Measurements from ENCODE around the gene AVP. TPM values are rescaled to one million over a fixed set of nuclear protein-coding genes. Genes with fewer than 3 reads are reported as not detected.
"Not testable (repeated sequence)": the region's sequence is repeated elsewhere in the genome, so short reads cannot be mapped to it uniquely, and the experiment has no call there.

AVP gene
- total RNA-seq, 2 donors from 2014 or later, result not detected

GRCh38 chr20:3121271-3121911 lies 36.9 kb upstream of the AVP start:
- no peaks in the 10 kb centered on the region for H3K27me3 Mint-ChIP-seq
- peaks cover 8 to 9% of the 10 kb centered on the region in 2 donors for H3K4me1 Mint-ChIP-seq (ENCODE audit: low read depth in 2 of 2)
- no peak for DNase-seq (ENCODE audit: low spot score)
- H3K27ac Mint-ChIP-seq, result no peak overlapping the region
- no peak overlapping the region for H3K4me3 Mint-ChIP-seq
- no peaks in the 10 kb centered on the region for H3K9me3 Mint-ChIP-seq
- no peak for ATAC-seq
- H3K36me3 Mint-ChIP-seq, result peaks cover 11% of the 10 kb centered on the region

DNA sequence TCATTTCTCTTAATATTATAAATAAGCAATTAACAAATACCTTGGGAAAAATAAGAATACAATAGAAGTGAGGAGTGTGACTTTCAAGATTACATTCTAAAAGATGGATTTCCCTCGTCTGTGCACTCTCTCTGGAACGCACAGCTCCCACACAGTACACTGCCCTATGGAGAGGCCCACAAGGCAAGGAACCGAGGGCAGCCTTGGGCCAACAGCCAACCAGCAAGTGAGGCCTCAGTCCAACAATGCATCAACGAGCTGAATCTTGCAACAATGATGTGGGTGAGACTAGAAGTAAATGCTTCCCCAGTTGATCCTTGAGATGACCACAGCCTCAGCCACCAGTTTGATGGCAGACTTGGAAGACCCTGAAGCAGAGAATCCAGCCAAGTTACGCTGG lies 34.5 kb upstream of the AVP start:
- Mint-ChIP-seq H3K27ac (no peak overlapping the region), H3K36me3 (peaks cover 11% of the 10 kb centered on the region), H3K4me3 (no peak overlapping the region), H3K27me3 (no peaks in the 10 kb centered on the region), H3K4me1 (ENCODE audit: low read depth in 2 of 2) (peaks cover 8 to 9% of the 10 kb centered on the region in 2 donors), H3K9me3 (no peaks in the 10 kb centered on the region)
- DNase-seq (ENCODE audit: low spot score), result no peak
- no peak for ATAC-seq

DNA sequence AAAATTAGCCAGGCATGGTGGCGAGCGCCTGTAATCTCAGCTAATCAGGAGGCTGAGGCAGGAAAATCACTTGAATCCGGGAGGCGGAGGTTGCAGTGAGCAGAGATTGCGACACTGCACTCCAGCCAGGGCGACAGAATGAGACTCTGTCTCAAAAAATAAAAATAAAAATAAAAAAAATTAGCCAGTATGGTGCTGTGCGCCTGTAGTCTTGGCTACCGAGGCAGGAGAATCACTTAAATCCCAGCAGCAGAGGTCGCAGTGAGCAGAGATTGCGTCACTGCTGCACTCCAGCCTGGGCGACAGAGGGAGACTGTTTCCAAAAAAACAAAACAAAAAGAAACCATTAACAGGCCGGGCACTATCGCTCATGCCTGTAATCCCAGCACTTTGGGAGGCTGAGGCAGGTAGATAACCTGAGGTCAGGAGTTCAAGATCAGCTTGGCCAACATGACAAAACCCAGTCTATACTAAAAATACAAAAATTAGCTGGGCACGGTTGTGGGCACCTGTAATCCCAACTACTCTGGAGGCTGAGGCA lies 33.4 kb upstream of the AVP start:
- H3K4me1 Mint-ChIP-seq (ENCODE audit: low read depth in 2 of 2); H3K27me3 Mint-ChIP-seq; H3K27ac Mint-ChIP-seq; H3K4me3 Mint-ChIP-seq; H3K36me3 Mint-ChIP-seq; ATAC-seq; DNase-seq (ENCODE audit: low spot score); H3K9me3 Mint-ChIP-seq: not testable (repeated sequence)

DNA sequence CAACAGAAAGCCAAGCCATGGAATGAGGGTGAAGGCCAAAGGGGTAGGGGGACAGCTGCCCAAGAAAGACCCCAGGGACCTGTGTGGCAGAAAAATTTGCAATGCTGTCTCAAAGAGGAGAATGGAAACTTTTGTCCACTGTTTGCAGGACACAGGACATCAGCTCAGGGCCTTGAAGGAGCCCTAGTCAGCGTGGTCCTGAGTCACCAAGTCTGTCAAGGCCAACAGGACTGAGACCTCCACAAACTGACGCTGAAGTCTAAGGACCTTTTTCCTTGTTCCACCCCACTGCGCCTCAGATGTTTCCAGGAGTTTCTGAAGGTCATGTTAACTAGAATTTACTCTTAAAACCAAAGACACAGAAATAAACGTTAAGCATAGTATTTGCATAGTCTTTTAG lies 31.8 kb upstream of the AVP start:
- Mint-ChIP-seq H3K36me3 (peaks cover 6% of the 10 kb centered on the region), H3K27ac (no peak overlapping the region), H3K4me3 (no peak overlapping the region), H3K4me1 (ENCODE audit: low read depth in 2 of 2) (peaks cover 5 to 7% of the 10 kb centered on the region in 2 donors), H3K27me3 (no peaks in the 10 kb centered on the region), H3K9me3 (no peaks in the 10 kb centered on the region)
- no peak for DNase-seq (ENCODE audit: low spot score)
- no peak for ATAC-seq

- no peak overlapping the region for H3K27ac Mint-ChIP-seq
- ATAC-seq, result peak in 1 of 2 donors; percentile 38
- no peak overlapping the region for H3K4me3 Mint-ChIP-seq
Observed at GRCh38 chr20:3115190-3116107, 30.9 kb upstream of the AVP start.

DNA sequence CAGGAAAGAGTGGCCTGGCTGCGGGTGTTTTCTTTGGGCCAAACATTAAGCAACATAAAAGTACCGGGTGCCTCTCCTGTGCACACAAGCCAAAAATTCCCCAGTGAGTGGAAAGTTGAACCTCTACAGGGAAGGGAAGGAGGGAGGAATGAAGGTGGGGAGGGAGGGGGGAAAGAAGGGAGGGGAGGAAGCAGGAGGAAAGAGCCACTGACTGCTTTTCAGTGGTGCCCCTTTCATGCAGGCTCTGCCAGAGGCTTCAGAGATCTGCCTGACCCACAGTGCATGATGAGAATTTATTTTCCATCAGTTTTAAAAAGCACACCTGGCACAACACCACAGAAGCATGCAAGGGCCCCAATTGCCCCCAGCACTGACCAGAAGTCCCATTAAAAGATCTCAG lies 27.5 kb upstream of the AVP start:
- Mint-ChIP-seq H3K4me3 (no peak overlapping the region), H3K27me3 (no peaks in the 10 kb centered on the region), H3K36me3 (no peaks in the 10 kb centered on the region), H3K4me1 (ENCODE audit: low read depth in 2 of 2) (peaks cover 0 to 8% of the 10 kb centered on the region in 2 donors), H3K9me3 (no peaks in the 10 kb centered on the region), H3K27ac (no peak overlapping the region)
- ATAC-seq (no peak), DNase-seq (ENCODE audit: low spot score) (no peak)

More at GRCh38 chr20:3115190-3116107, 30.9 kb upstream of the AVP start:
- no peaks in the 10 kb centered on the region for H3K36me3 Mint-ChIP-seq
- no peaks in the 10 kb centered on the region for H3K9me3 Mint-ChIP-seq
- H3K27me3 Mint-ChIP-seq, result no peaks in the 10 kb centered on the region
- DNase-seq (ENCODE audit: low spot score), result no peak
- H3K4me1 Mint-ChIP-seq (ENCODE audit: low read depth in 2 of 2), result peaks cover 0 to 8% of the 10 kb centered on the region in 2 donors

DNA sequence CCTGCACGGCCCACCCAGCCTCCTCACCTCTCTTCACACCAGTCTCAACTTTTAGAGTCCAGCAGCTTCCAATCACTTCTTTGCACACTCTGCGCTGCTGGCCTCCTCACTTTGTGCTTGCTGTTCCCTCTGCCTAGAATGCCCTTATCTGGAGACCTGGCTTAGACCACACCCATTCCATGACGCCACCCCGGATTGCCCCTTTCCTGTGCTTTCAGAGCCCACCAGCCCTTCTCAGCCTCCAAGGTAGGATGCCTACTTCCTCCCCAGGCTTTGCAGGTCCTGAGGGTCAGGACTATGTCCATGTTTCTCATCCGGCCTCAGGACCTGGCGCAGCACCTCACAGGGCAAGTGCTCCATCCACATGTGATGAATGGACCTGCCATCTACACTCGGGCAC lies 27.0 kb upstream of the AVP start:
- Mint-ChIP-seq H3K36me3 (no peaks in the 10 kb centered on the region), H3K4me1 (ENCODE audit: low read depth in 2 of 2) (peaks cover 0 to 8% of the 10 kb centered on the region in 2 donors), H3K4me3 (no peak overlapping the region), H3K27ac (no peak overlapping the region), H3K27me3 (no peaks in the 10 kb centered on the region), H3K9me3 (no peaks in the 10 kb centered on the region)
- DNase-seq (ENCODE audit: low spot score) (no peak), ATAC-seq (no peak)

DNA sequence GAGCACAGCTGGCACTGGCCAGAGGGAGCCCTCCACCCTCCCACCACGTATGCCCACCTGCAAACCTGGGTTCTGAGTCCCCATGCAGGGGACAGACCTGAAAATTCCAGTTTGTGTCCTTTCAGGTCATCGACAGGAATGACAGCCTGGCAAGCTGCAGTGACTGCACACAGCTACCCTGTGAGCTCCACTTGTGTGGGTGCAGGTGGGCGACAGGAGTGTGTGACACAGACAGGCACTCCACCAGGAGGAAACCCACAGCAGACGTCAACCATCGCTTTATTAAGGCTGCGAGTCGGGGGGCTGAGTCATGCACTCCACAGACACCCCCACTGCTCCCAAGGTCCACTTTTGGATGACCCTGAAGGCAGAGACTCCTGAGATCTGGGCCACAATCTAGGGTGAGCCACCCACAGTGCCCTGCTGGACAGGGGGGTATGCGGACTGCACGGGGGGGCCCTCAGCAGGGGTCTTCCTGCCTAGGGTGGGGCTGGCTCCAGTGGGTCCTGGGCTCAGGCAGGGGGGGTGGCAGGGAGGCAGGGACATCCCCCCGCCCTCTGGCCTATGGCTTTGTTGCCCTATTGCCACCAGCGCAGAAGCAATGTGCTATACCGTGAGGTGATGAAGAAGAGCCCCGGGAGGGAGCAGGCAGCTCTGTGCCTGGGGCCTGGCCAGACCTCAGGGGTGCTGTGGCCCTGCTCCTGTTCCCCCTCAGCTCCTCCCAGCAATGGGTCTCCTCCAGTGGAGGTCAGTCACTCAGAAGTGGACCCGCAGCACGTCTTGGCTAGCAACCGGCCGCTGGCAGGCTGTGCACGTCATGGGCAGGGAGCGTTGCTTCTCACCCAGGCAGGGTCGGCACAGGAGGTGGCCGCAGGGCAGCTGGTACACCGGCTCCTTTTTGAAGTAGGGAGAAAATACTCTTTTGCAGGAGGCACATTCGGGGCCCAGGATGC lies 25.1 kb upstream of the AVP start:
- no peak overlapping the region for H3K4me3 Mint-ChIP-seq
- ATAC-seq, result peak in 1 of 2 donors; percentile 20
- H3K36me3 Mint-ChIP-seq, result no peaks in the 10 kb centered on the region
- H3K27ac Mint-ChIP-seq, result no peak overlapping the region
- peaks cover 0 to 8% of the 10 kb centered on the region in 2 donors for H3K4me1 Mint-ChIP-seq (ENCODE audit: low read depth in 2 of 2)
- no peaks in the 10 kb centered on the region for H3K9me3 Mint-ChIP-seq
- DNase-seq (ENCODE audit: low spot score), result no peak
- no peaks in the 10 kb centered on the region for H3K27me3 Mint-ChIP-seq

GRCh38 chr20:3107464-3108025 lies 23.0 kb upstream of the AVP start:
- H3K4me1 Mint-ChIP-seq (ENCODE audit: low read depth in 2 of 2), result peaks cover 7 to 12% of the 10 kb centered on the region in 2 donors
- H3K27ac Mint-ChIP-seq, result no peak overlapping the region
- DNase-seq (ENCODE audit: low spot score) (no peak), ATAC-seq (no peak)
- no peak overlapping the region for H3K4me3 Mint-ChIP-seq
- no peaks in the 10 kb centered on the region for H3K9me3 Mint-ChIP-seq
- no peaks in the 10 kb centered on the region for H3K36me3 Mint-ChIP-seq
- H3K27me3 Mint-ChIP-seq, result peaks cover 7 to 8% of the 10 kb centered on the region in 2 donors

GRCh38 chr20:3106658-3107463 lies 22.3 kb upstream of the AVP start:
- H3K4me3 Mint-ChIP-seq, result no peak overlapping the region
- peaks cover 8% of the 10 kb centered on the region in 2 donors for H3K27me3 Mint-ChIP-seq
- H3K27ac Mint-ChIP-seq, result no peak overlapping the region
- no peaks in the 10 kb centered on the region for H3K9me3 Mint-ChIP-seq
- no peaks in the 10 kb centered on the region for H3K36me3 Mint-ChIP-seq
- ATAC-seq (no peak), DNase-seq (ENCODE audit: low spot score) (no peak)
- H3K4me1 Mint-ChIP-seq (ENCODE audit: low read depth in 2 of 2), result peaks cover 14 to 17% of the 10 kb centered on the region in 2 donors

- peaks cover 15 to 18% of the 10 kb centered on the region in 2 donors for H3K4me1 Mint-ChIP-seq (ENCODE audit: low read depth in 2 of 2)
Observed at GRCh38 chr20:3106185-3106584, 21.7 kb upstream of the AVP start.

GRCh38 chr20:3105256-3106137 lies 21.0 kb upstream of the AVP start:
- no peaks in the 10 kb centered on the region for H3K36me3 Mint-ChIP-seq
- peaks cover 8 to 15% of the 10 kb centered on the region in 2 donors for H3K27me3 Mint-ChIP-seq
- no peak overlapping the region for H3K4me3 Mint-ChIP-seq
- ATAC-seq (no peak), DNase-seq (ENCODE audit: low spot score) (no peak)
- no peaks in the 10 kb centered on the region for H3K9me3 Mint-ChIP-seq
- H3K4me1 Mint-ChIP-seq (ENCODE audit: low read depth in 2 of 2), result peaks cover 15 to 18% of the 10 kb centered on the region in 2 donors
- no peak overlapping the region for H3K27ac Mint-ChIP-seq

More at GRCh38 chr20:3106185-3106584, 21.7 kb upstream of the AVP start:
- DNase-seq (ENCODE audit: low spot score) (no peak), ATAC-seq (no peak)
- Mint-ChIP-seq H3K9me3 (no peaks in the 10 kb centered on the region), H3K27ac (no peak overlapping the region), H3K27me3 (peaks cover 8 to 10% of the 10 kb centered on the region in 2 donors), H3K36me3 (no peaks in the 10 kb centered on the region), H3K4me3 (no peak overlapping the region)
